ENCODE results near the gene ADAMTS18.

ADAMTS18 gene

GRCh38 chr16:77434022-77434529, 758 bp downstream of the ADAMTS18 start:
- no peak for DNase-seq (ENCODE audit: low read depth in 2 of 2)

GRCh38 chr16:77433146-77433545, 1.7 kb downstream of the ADAMTS18 start:
- no peak for DNase-seq (ENCODE audit: low read depth in 2 of 2)

- DNase-seq (ENCODE audit: low read depth in 2 of 2): no peak
Observed at GRCh38 chr16:77432264-77432663, 2.6 kb downstream of the ADAMTS18 start.

- no peak for DNase-seq (ENCODE audit: low read depth in 2 of 2)
Observed at GRCh38 chr16:77430787-77431585, 3.8 kb downstream of the ADAMTS18 start.

- DNase-seq (ENCODE audit: low read depth in 2 of 2): no peak
Observed at GRCh38 chr16:77430360-77430759, 4.5 kb downstream of the ADAMTS18 start.

- no peak for DNase-seq (ENCODE audit: low read depth in 2 of 2)
Observed at GRCh38 chr16:77424871-77425604, 9.8 kb downstream of the ADAMTS18 start.

- no peak for DNase-seq (ENCODE audit: low read depth in 2 of 2)
Observed at GRCh38 chr16:77422196-77422784, 12.5 kb downstream of the ADAMTS18 start.

- DNase-seq (ENCODE audit: low read depth in 2 of 2): no peak
Observed at GRCh38 chr16:77416939-77417480, 17.8 kb downstream of the ADAMTS18 start.

- DNase-seq (ENCODE audit: low read depth in 2 of 2): no peak
Observed at GRCh38 chr16:77414752-77415231, 20.0 kb downstream of the ADAMTS18 start.

- no peak for DNase-seq (ENCODE audit: low read depth in 2 of 2)
Observed at GRCh38 chr16:77410449-77410848, 24.4 kb downstream of the ADAMTS18 start.

- no peak for DNase-seq (ENCODE audit: low read depth in 2 of 2)
Observed at GRCh38 chr16:77409311-77409710, 25.5 kb downstream of the ADAMTS18 start.

- no peak for DNase-seq (ENCODE audit: low read depth in 2 of 2)
Observed at GRCh38 chr16:77408607-77409006, 26.2 kb downstream of the ADAMTS18 start.

- DNase-seq (ENCODE audit: low read depth in 2 of 2): peak in 1 of 2 experiments; percentile 1
Observed at GRCh38 chr16:77406680-77407079, 28.2 kb downstream of the ADAMTS18 start.

GRCh38 chr16:77404775-77405174, 30.1 kb downstream of the ADAMTS18 start:
- no peak for DNase-seq (ENCODE audit: low read depth in 2 of 2)

GRCh38 chr16:77403732-77404131, 31.1 kb downstream of the ADAMTS18 start:
- DNase-seq (ENCODE audit: low read depth in 2 of 2): no peak

- no peak for DNase-seq (ENCODE audit: low read depth in 2 of 2)
Observed at GRCh38 chr16:77402672-77403071, 32.2 kb downstream of the ADAMTS18 start.

GRCh38 chr16:77402118-77402517, 32.7 kb downstream of the ADAMTS18 start:
- no peak for DNase-seq (ENCODE audit: low read depth in 2 of 2)

GRCh38 chr16:77399546-77399945, 35.3 kb downstream of the ADAMTS18 start:
- no peak for DNase-seq (ENCODE audit: low read depth in 2 of 2)

GRCh38 chr16:77399066-77399465, 35.8 kb downstream of the ADAMTS18 start:
- no peak for DNase-seq (ENCODE audit: low read depth in 2 of 2)

GRCh38 chr16:77398495-77398894, 36.3 kb downstream of the ADAMTS18 start:
- DNase-seq (ENCODE audit: low read depth in 2 of 2): no peak

- no peak for DNase-seq (ENCODE audit: low read depth in 2 of 2)
Observed at GRCh38 chr16:77396461-77396860, 38.4 kb downstream of the ADAMTS18 start.

- DNase-seq (ENCODE audit: low read depth in 2 of 2): no peak
Observed at GRCh38 chr16:77394699-77395098, 40.1 kb downstream of the ADAMTS18 start.

Data from fibroblast of skin of left biceps (primary cell).